ENCODE measurements around the gene SYNGR1. TPM values are rescaled to one million over a fixed set of nuclear protein-coding genes. Genes with fewer than 3 reads are reported as not detected.
A peak's percentile ranks its signal among the peaks of the same experiment; 100 is the strongest.
"Not testable (repeated sequence)": the region's sequence is repeated elsewhere in the genome, so short reads cannot be mapped to it uniquely, and the experiment has no call there.

The SYNGR1 gene
- total RNA-seq, 8 experiments from 2014 or later, result 7.7 to 26.6 (median 18.5) TPM

DNA sequence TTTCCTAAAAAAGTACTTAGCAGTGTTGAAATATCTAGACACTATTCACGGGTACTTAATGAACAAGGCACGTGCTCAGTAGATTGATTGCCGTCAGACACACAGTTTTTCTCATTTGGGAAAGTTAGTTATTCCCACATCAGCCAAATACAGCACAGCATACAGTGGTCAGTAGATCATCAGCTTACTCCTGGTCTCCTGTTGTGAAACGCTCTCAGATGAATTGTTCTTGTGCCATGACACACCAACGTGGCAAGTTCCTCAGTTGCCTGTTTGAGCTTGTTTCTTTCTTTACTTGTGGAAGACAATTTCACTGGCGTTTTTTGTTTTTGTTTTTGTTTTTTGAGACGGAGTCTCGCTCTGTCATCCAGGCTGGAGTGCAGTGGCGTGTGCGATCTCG lies 58.4 kb downstream of the SYNGR1 start:
- WGBS, 10 experiments, result 50 to 100% (median 84%) methylated on average over 2 to 10 of the region's 11 CpGs
- H3K4me3 ChIP-seq, result no peak overlapping the region
- peaks cover 4 to 10% of the 10 kb centered on the region in 2 donors for H3K4me1 ChIP-seq (replicated peaks in 1 of 2)
- no peak overlapping the region for H3K27ac ChIP-seq
- in situ Hi-C loops (cut with MboI; ENCODE audit: low pct_unique_long_range_greater_than_20kb in 2 of 9, low sequenced_read_pairs in 9 of 9, unreplicated experiment in 9 of 9), result loop anchor here in 2 of 9 experiments (25.0 kb wide), 2 partner anchors 96 to 104 kb away; partner anchors contain the start of genes ATF4 (in 1 of the 2), MIEF1 (in 1 of the 2) and RPL3 (in 1 of the 2)
- no peak for ATAC-seq (replicated peaks in 6 of 8)

DNA sequence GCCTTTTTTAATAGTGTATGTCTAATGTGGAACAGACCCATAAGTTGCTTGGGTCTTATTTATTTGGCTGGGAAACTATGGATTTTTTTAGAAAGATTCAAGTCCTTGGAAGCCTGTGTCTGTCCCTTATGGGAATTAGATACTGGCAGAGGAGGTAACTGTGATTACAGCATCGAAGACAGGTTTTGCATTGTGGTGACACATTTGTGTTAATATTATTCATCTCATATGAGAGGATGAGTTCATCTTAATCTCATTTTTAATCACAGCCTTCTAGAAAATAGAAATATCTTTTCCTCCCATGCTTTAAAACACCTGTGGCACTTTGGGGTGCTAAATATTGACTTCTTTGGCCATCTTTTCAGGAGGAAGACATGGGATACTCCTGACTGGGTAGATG lies 59.0 kb downstream of the SYNGR1 start:
- in situ Hi-C loops (cut with MboI; ENCODE audit: low pct_unique_long_range_greater_than_20kb in 2 of 9, low sequenced_read_pairs in 9 of 9, unreplicated experiment in 9 of 9), result loop anchor here in 2 of 9 experiments (25.0 kb wide), 2 partner anchors 97 to 103 kb away; partner anchors contain the start of genes ATF4 (in 1 of the 2), MIEF1 (in 1 of the 2) and RPL3 (in 1 of the 2)
- WGBS, 10 experiments, result 60% methylated on average over 1 of the region's 1 CpG; no CpG with 5 or more reads in 9 of the 10 experiments
- H3K4me1 ChIP-seq (replicated peaks in 1 of 2), result peaks cover 4 to 10% of the 10 kb centered on the region in 2 donors
- peak in 3 of 8 experiments; percentile 23 to 45 (median 38) for ATAC-seq (replicated peaks in 6 of 8)
- no peak overlapping the region for H3K27ac ChIP-seq
- H3K4me3 ChIP-seq, result no peak overlapping the region

DNA sequence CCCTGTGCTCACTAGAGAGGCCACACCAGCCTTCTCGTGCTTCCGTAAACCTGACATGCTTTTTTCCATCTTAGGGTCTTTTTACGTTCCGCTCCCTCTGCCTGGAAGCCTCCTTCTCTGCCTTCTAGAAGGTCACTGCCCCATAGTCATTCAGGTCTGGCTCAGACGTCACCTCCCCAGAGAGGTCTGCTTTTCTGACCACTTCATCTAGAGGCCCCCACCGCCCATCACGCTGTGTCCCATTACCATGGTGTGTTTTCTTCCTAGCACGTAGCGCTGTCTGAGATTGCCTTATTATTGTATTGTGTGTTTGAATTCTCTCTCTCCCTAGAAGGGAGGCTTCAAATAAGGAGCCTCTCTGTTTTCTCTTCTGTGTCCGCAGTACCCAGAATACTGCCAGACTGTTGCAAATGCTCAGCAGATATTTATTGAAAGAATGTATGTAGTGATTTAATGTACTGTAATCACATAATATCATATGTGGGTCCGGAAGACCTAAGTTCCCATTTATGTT lies 59.8 kb downstream of the SYNGR1 start:
- in situ Hi-C loops (cut with MboI; ENCODE audit: low pct_unique_long_range_greater_than_20kb in 2 of 9, low sequenced_read_pairs in 9 of 9, unreplicated experiment in 9 of 9), result loop anchor here in 2 of 9 experiments (25.0 kb wide), 2 partner anchors 97 to 103 kb away; partner anchors contain the start of genes ATF4 (in 1 of the 2), MIEF1 (in 1 of the 2) and RPL3 (in 1 of the 2)
- ATAC-seq (replicated peaks in 6 of 8), result peak in 5 of 8 experiments; percentile 26 to 57 (median 36)
- peak overlapping the region in 1 of 2 donors; percentile 25 for H3K27ac ChIP-seq
- 87 to 100% (median 100%) methylated on average over 1 to 10 of the region's 11 CpGs; no CpG with 5 or more reads in 4 of the 10 experiments for WGBS, 10 experiments
- H3K4me1 ChIP-seq (replicated peaks in 1 of 2), result peaks cover 4 to 10% of the 10 kb centered on the region in 2 donors
- H3K4me3 ChIP-seq, result no peak overlapping the region

DNA sequence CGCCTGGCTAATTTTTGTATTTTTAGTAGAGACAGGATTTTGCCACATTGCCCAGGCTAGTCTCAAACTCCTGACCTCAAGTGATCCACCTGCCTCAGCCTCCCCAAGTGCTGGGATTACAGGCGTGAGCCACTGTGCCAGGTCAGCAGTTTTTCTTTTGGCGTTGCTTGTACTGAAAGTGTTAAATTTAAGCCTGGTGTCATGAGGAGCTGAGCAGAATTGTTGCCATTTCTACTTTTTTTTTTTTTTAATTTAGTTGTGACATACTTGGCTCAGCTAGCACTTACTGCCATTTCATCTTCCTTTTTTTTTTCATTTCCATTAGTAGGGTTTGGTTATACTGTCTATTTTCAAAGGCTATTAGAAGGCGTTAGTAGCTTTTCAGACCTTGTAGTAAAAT lies 60.5 kb downstream of the SYNGR1 start:
- H3K4me1 ChIP-seq (replicated peaks in 1 of 2), result peaks cover 4 to 5% of the 10 kb centered on the region in 2 donors
- H3K27ac ChIP-seq, result no peak overlapping the region
- ATAC-seq (replicated peaks in 6 of 8), result no peak
- H3K4me3 ChIP-seq, result no peak overlapping the region
- 83 to 100% (median 95%) methylated on average over 1 to 4 of the region's 4 CpGs for WGBS, 10 experiments
- in situ Hi-C loops (cut with MboI; ENCODE audit: low pct_unique_long_range_greater_than_20kb in 2 of 9, low sequenced_read_pairs in 9 of 9, unreplicated experiment in 9 of 9), result loop anchor here in 2 of 9 experiments (25.0 kb wide), 2 partner anchors 98 to 102 kb away; partner anchors contain the start of genes ATF4 (in 1 of the 2), MIEF1 (in 1 of the 2) and RPL3 (in 1 of the 2)

DNA sequence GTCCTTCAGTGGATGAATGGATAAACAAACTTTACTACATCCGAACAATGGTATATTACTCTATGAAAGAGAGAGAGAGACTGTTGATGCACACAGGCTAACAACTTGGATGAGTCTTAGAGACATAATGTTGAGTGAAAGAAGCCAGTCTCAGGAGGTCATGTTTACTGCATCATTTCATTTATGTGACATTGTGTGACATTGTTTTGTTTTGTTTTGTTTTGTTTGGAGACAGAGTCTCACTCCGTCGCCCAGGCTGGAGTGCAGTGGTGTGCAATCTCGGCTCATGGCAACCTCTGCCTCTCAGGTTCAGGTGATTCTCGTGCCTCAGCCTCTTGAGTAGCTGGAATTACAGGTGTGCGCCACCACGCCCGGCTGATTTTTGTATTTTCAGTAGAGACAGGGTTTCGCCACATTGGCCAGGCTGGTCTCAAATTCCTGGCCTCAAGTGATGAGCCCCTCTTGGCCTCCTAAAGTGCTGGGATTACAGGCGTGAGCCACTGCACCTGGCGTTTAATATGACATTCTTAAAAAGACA lies 62.1 kb downstream of the SYNGR1 start:
- in situ Hi-C loops (cut with MboI; ENCODE audit: low pct_unique_long_range_greater_than_20kb in 2 of 9, low sequenced_read_pairs in 9 of 9, unreplicated experiment in 9 of 9), result loop anchor here in 2 of 9 experiments (25.0 kb wide), 2 partner anchors 100 kb away; partner anchors contain the start of genes ATF4 (in 1 of the 2), MIEF1 (in 1 of the 2) and RPL3 (in 1 of the 2)

DNA sequence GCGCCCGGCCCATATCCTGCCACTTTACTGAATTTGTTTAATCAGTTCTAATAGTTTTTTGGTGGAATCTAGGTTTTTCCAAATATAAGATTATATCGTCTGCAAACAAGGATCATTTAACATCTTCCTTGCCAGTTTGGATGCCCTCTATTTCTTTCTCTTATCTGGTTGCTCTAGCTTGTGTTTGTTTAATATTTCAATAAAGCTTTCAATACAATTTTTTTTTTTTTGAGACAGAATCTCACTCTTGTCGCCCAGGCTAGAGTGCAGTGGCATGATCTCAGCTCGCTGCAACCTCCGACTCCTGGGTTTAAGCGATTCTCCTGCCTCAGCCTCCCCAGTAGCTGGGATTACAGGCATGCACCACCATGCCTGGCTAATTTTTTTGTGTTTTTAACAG lies 63.4 kb downstream of the SYNGR1 start:
- ATAC-seq (replicated peaks in 6 of 8); H3K27ac ChIP-seq; H3K4me1 ChIP-seq (replicated peaks in 1 of 2); H3K4me3 ChIP-seq: not testable (repeated sequence)
- in situ Hi-C loops (cut with MboI; ENCODE audit: low pct_unique_long_range_greater_than_20kb in 2 of 9, low sequenced_read_pairs in 9 of 9, unreplicated experiment in 9 of 9), result loop anchor here in 2 of 9 experiments (25.0 kb wide), 2 partner anchors 99 to 101 kb away; partner anchors contain the start of genes ATF4 (in 1 of the 2), MIEF1 (in 1 of the 2) and RPL3 (in 1 of the 2)
- WGBS, 10 experiments, result 87 to 100% (median 94%) methylated on average over 2 to 7 of the region's 7 CpGs

More for the DNA sequence above, 62.1 kb downstream of the SYNGR1 start:
- not testable (repeated sequence) for H3K27ac ChIP-seq; ATAC-seq (replicated peaks in 6 of 8); H3K4me1 ChIP-seq (replicated peaks in 1 of 2); H3K4me3 ChIP-seq
- WGBS, 10 experiments, result 76 to 100% (median 93%) methylated on average over 2 to 9 of the region's 11 CpGs; no CpG with 5 or more reads in 2 of the 10 experiments

DNA sequence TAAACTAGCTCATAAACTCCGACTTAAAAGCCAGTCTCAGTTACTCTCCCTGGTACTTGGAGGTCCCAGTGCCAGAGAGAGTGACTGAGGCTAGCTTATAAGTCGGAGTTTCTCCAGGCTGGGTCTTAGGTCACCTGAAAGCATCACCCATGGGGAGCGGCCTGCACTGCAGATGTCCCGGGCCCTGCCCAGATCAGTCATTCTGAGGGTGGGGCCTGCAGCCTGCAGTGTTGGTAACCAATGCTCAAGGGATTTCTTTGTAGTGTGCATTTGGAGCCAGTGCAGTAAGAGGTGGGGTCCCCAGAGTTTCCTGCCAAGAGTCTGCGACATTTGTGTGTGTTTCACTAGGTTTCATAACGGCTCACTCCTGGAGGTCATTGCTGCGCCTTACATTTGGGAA lies 64.6 kb downstream of the SYNGR1 start:
- ATAC-seq (replicated peaks in 6 of 8), result peak in 3 of 8 experiments; percentile 65 to 96 (median 95)
- 20 to 100% (median 92%) methylated on average over 1 to 3 of the region's 7 CpGs; no CpG with 5 or more reads in 3 of the 10 experiments for WGBS, 10 experiments
- H3K4me3 ChIP-seq, result no peak overlapping the region
- H3K27ac ChIP-seq, result no peak overlapping the region
- in situ Hi-C loops (cut with MboI; ENCODE audit: low pct_unique_long_range_greater_than_20kb in 2 of 9, low sequenced_read_pairs in 9 of 9, unreplicated experiment in 9 of 9), result loop anchor here in 2 of 9 experiments (25.0 kb wide), 2 partner anchors 98 to 102 kb away; partner anchors contain the start of genes ATF4 (in 1 of the 2), MIEF1 (in 1 of the 2) and RPL3 (in 1 of the 2)
- peaks cover 3 to 4% of the 10 kb centered on the region in 2 donors for H3K4me1 ChIP-seq (replicated peaks in 1 of 2)

DNA sequence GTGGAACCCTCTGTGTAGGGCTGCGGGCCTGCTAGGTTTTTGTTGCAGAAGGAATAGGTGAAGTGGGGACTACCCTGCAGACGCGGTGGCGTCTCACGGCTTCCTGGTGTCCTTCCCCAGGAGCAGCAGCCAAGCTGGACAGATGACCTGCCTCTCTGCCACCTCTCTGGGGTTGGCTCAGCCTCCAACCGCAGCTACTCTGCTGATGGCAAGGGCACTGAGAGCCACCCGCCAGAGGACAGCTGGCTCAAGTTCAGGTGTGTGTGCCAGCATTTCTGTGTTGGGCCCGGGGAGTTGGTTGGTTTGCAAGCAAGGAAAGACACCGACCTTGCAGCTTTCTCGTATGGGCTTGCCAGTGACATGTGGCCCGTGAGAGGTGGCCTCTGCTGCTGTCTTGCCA lies 65.1 kb downstream of the SYNGR1 start:
- ATAC-seq (replicated peaks in 6 of 8), result no peak
- in situ Hi-C loops (cut with MboI; ENCODE audit: low pct_unique_long_range_greater_than_20kb in 2 of 9, low sequenced_read_pairs in 9 of 9, unreplicated experiment in 9 of 9), result loop anchor here in 2 of 9 experiments (25.0 kb wide), 2 partner anchors 97 to 103 kb away; partner anchors contain the start of genes ATF4 (in 1 of the 2), MIEF1 (in 1 of the 2) and RPL3 (in 1 of the 2)
- WGBS, 10 experiments, result 79 to 100% (median 97%) methylated on average over 1 to 4 of the region's 11 CpGs; no CpG with 5 or more reads in 2 of the 10 experiments
- Histone ChIP-seq H3K27ac (no peak overlapping the region), H3K4me1 (replicated peaks in 1 of 2) (no peaks in the 10 kb centered on the region), H3K4me3 (no peak overlapping the region)

DNA sequence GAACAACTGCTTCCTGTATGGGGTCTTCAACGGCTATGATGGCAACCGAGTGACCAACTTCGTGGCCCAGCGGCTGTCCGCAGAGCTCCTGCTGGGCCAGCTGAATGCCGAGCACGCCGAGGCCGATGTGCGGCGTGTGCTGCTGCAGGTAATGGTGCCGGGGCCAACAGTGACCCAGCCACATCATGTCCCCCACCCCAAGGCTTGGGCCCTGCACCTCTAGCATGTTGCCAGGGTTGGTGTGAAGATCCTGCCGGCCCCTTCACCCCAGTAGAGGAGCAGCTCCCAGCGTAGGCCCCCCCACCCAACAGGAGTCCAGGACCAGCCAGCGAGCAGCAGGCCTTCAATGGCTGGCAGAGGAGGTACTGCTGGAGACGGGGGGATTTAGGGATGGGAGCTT lies 65.7 kb downstream of the SYNGR1 start:
- in situ Hi-C loops (cut with MboI; ENCODE audit: low pct_unique_long_range_greater_than_20kb in 2 of 9, low sequenced_read_pairs in 9 of 9, unreplicated experiment in 9 of 9), result loop anchor here in 2 of 9 experiments (25.0 kb wide), 2 partner anchors 97 to 103 kb away; partner anchors contain the start of genes ATF4 (in 1 of the 2), MIEF1 (in 1 of the 2) and RPL3 (in 1 of the 2)
- no peak for ATAC-seq (replicated peaks in 6 of 8)
- H3K4me1 ChIP-seq (replicated peaks in 1 of 2), result no peaks in the 10 kb centered on the region
- no peak overlapping the region for H3K27ac ChIP-seq
- WGBS, 10 experiments, result 87 to 100% (median 95%) methylated on average over 2 to 9 of the region's 16 CpGs; no CpG with 5 or more reads in 6 of the 10 experiments
- H3K4me3 ChIP-seq, result no peak overlapping the region

DNA sequence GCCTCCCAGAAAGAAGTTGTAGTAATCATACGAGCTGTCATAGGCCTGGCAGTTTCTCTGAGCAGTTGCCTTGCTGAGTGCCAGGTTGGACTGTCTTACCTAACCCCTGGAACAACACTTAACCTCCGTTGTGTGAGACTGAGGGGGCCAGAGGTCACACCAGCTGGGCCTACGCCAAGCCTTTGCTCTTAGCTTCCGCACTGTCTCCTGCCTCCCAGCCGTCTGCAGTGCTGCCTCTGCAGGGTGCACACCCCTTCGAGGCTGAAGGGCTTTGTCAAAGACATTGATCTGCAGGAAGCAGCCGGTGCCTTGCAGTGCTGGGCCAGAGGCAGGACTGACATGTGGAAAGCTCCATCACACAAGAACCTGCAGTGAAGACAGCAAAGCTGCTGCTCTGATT lies 66.5 kb downstream of the SYNGR1 start:
- H3K4me3 ChIP-seq, result no peak overlapping the region
- 20 to 89% (median 67%) methylated on average over 2 to 5 of the region's 7 CpGs; no CpG with 5 or more reads in 7 of the 10 experiments for WGBS, 10 experiments
- H3K27ac ChIP-seq, result no peak overlapping the region
- in situ Hi-C loops (cut with MboI; ENCODE audit: low pct_unique_long_range_greater_than_20kb in 2 of 9, low sequenced_read_pairs in 9 of 9, unreplicated experiment in 9 of 9), result loop anchor here in 2 of 9 experiments (25.0 kb wide), 2 partner anchors 96 to 104 kb away; partner anchors contain the start of genes ATF4 (in 1 of the 2), MIEF1 (in 1 of the 2) and RPL3 (in 1 of the 2)
- no peaks in the 10 kb centered on the region for H3K4me1 ChIP-seq (replicated peaks in 1 of 2)
- no peak for ATAC-seq (replicated peaks in 6 of 8)

DNA sequence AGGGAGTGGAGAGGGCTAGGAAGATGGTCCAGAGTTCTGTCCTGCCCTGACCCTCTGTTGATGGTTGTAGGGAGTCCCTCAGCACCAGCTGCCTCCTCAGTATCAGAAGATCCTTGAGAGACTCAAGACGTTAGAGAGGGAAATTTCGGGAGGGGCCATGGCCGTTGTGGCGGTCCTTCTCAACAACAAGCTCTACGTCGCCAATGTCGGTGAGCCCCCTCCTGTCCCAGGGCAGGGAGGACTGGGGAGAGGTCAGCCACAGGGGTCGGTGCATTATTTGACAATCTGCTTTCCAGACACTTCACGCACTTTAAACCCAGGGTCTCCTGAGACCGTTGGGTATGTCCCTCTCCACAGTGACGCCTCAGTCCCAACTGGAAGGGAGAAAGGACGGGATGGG lies 67.8 kb downstream of the SYNGR1 start:
- H3K27ac ChIP-seq, result no peak overlapping the region
- WGBS, 10 experiments, result 80 to 100% (median 88%) methylated on average over 1 to 5 of the region's 12 CpGs; no CpG with 5 or more reads in 6 of the 10 experiments
- H3K4me3 ChIP-seq, result no peak overlapping the region
- ATAC-seq (replicated peaks in 6 of 8), result no peak
- in situ Hi-C loops (cut with MboI; ENCODE audit: low pct_unique_long_range_greater_than_20kb in 2 of 9, low sequenced_read_pairs in 9 of 9, unreplicated experiment in 9 of 9), result loop anchor here in 2 of 9 experiments (25.0 kb wide), 2 partner anchors 95 to 105 kb away; partner anchors contain the start of genes ATF4 (in 1 of the 2), MIEF1 (in 1 of the 2) and RPL3 (in 1 of the 2)
- no peaks in the 10 kb centered on the region for H3K4me1 ChIP-seq (replicated peaks in 1 of 2)

DNA sequence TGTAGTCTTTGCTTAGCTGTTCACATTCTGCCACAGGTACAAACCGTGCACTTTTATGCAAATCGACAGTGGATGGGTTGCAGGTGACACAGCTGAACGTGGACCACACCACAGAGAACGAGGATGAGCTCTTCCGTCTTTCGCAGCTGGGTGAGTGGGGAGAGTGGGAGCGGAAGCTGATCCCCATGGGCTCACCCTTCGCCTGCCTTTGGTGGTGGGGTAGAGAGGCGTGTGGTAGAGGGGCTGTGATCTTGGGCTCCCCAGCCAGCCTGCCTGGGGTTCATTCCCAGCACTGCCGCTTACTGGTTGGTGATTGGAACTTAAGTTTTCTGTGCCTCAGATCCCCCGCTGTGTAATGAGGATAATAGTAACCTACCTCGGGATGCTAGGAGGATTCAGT lies 68.9 kb downstream of the SYNGR1 start:
- Histone ChIP-seq H3K4me1 (replicated peaks in 1 of 2) (no peaks in the 10 kb centered on the region), H3K27ac (no peak overlapping the region), H3K4me3 (no peak overlapping the region)
- ATAC-seq (replicated peaks in 6 of 8), result no peak
- WGBS, 10 experiments, result 88 to 100% (median 93%) methylated on average over 1 to 9 of the region's 12 CpGs; no CpG with 5 or more reads in 4 of the 10 experiments
- in situ Hi-C loops (cut with MboI; ENCODE audit: low pct_unique_long_range_greater_than_20kb in 2 of 9, low sequenced_read_pairs in 9 of 9, unreplicated experiment in 9 of 9), result loop anchor here in 2 of 9 experiments (25.0 kb wide), 2 partner anchors 94 to 106 kb away; partner anchors contain the start of genes ATF4 (in 1 of the 2), MIEF1 (in 1 of the 2) and RPL3 (in 1 of the 2)

Measured in motor neuron (in vitro differentiated cells).